Naive B cell (primary cell): ENCODE measurements around the gene MXRA7. TPM values are rescaled to one million over a fixed set of nuclear protein-coding genes. Genes with fewer than 3 reads are reported as not detected.
A peak's percentile ranks its signal among the peaks of the same experiment; 100 is the strongest.
"Not testable (repeated sequence)": the region's sequence is repeated elsewhere in the genome, so short reads cannot be mapped to it uniquely, and the experiment has no call there.

Experiments
- ATAC-seq, 2 donors: fragments of 150-1000 bp; cut with Tn5 transposase; 2 replicates each; pipeline ENCODE4 v1.10.0; 2021; ENCODE audit warnings: low read depth in 2 of 2, mild to moderate bottlenecking in 2 of 2, moderate library complexity in 2 of 2
- DNase-seq: peaks from one replicate; pipeline ENCODE4 v3.0.0; 2022
- H3K27ac Mint-ChIP-seq, 6 donors: one replicate each; pipeline ENCODE4 v1.8.0; 2020 to 2022; ENCODE audit warnings: mild to moderate bottlenecking in 6 of 6, mixed read lengths in 6 of 6, moderate library complexity in 5 of 6, inconsistent platforms in 2 of 6
- H3K27me3 Mint-ChIP-seq, 3 donors: one replicate each; pipeline ENCODE4 v1.8.0; 2021 to 2022; ENCODE audit warnings: mixed read lengths in 3 of 3, mild to moderate bottlenecking in 1 of 3
- H3K36me3 Mint-ChIP-seq, 2 donors: one replicate each; pipeline ENCODE4 v1.8.0; 2020 to 2022; ENCODE audit warnings: mixed read lengths in 2 of 2, inconsistent platforms in 1 of 2, mild to moderate bottlenecking in 1 of 2
- H3K4me1 Mint-ChIP-seq, 3 donors: one replicate each; pipeline ENCODE4 v1.8.0; 2020 to 2022; ENCODE audit warnings: mixed read lengths in 3 of 3, inconsistent platforms in 1 of 3, mild to moderate bottlenecking in 1 of 3, moderate library complexity in 1 of 3
- H3K4me3 Mint-ChIP-seq, 8 donors: one replicate each; pipeline ENCODE4 v1.8.0; 2020 to 2022; ENCODE audit warnings: mild to moderate bottlenecking in 8 of 8, mixed read lengths in 8 of 8, moderate library complexity in 8 of 8, inconsistent platforms in 2 of 8
- H3K9me3 Mint-ChIP-seq, 7 donors: one replicate each; pipeline ENCODE4 v1.8.0; 2020 to 2022; ENCODE audit warnings: mixed read lengths in 7 of 7, mild to moderate bottlenecking in 5 of 7, inconsistent platforms in 2 of 7, moderate library complexity in 1 of 7
- polyA plus RNA-seq, 6 donors: library from polyadenylated mRNA; unstranded; fragments of 300-500 nt; fragmentation: Illumina TruSeq; gene quantifications; one replicate each; pipeline ENCODE4 v1.2.3, GENCODE V29; 2021; ENCODE audit warnings: low read depth in 6 of 6

MXRA7 gene
- polyA plus RNA-seq, 6 donors from 2014 or later = 1.8 to 7.7 (median 3.5) TPM

GRCh38 chr17:76706817-76707216, 3.9 kb downstream of the MXRA7 start:
- no peak for DNase-seq
- H3K4me3 Mint-ChIP-seq = peak overlapping the region in 1 of 8 donors; percentile 12
- no peaks in the 10 kb centered on the region for H3K27me3 Mint-ChIP-seq
- H3K27ac Mint-ChIP-seq = peak overlapping the region in 1 of 6 donors; percentile 72
- H3K36me3 Mint-ChIP-seq = no peaks in the 10 kb centered on the region
- no peak for ATAC-seq
- H3K4me1 Mint-ChIP-seq = peaks cover 0 to 7% (median 6%) of the 10 kb centered on the region in 3 donors
- H3K9me3 Mint-ChIP-seq = no peaks in the 10 kb centered on the region

GRCh38 chr17:76704805-76705204, 6.0 kb downstream of the MXRA7 start:
- Mint-ChIP-seq H3K27me3 (no peaks in the 10 kb centered on the region), H3K9me3 (no peaks in the 10 kb centered on the region), H3K27ac (no peak overlapping the region), H3K36me3 (no peaks in the 10 kb centered on the region), H3K4me3 (no peak overlapping the region), H3K4me1 (no peaks in the 10 kb centered on the region)
- DNase-seq = no peak
- ATAC-seq = no peak

GRCh38 chr17:76702941-76703637, 7.7 kb downstream of the MXRA7 start:
- peaks cover 0 to 2% (median 0%) of the 10 kb centered on the region in 3 donors for H3K4me1 Mint-ChIP-seq
- H3K27me3 Mint-ChIP-seq = peaks cover 0 to 8% (median 7%) of the 10 kb centered on the region in 3 donors
- peak overlapping the region in 1 of 6 donors; percentile 49 for H3K27ac Mint-ChIP-seq
- ATAC-seq (no peak), DNase-seq (no peak)
- H3K9me3 Mint-ChIP-seq = no peaks in the 10 kb centered on the region
- no peaks in the 10 kb centered on the region for H3K36me3 Mint-ChIP-seq
- no peak overlapping the region for H3K4me3 Mint-ChIP-seq

- no peak for ATAC-seq
- Mint-ChIP-seq H3K4me3 (no peak overlapping the region), H3K27ac (no peak overlapping the region), H3K27me3 (peaks cover 0 to 17% (median 13%) of the 10 kb centered on the region in 3 donors), H3K9me3 (no peaks in the 10 kb centered on the region), H3K4me1 (peaks cover 1 to 5% (median 4%) of the 10 kb centered on the region in 3 donors), H3K36me3 (no peaks in the 10 kb centered on the region)
- DNase-seq = no peak
These were observed 8.7 kb downstream of the MXRA7 start for GRCh38 chr17:76702076-76702475.

GRCh38 chr17:76701471-76701967, 9.2 kb downstream of the MXRA7 start:
- DNase-seq = no peak
- Mint-ChIP-seq H3K36me3 (no peaks in the 10 kb centered on the region), H3K9me3 (no peaks in the 10 kb centered on the region), H3K4me1 (peaks cover 4 to 11% (median 9%) of the 10 kb centered on the region in 3 donors), H3K27me3 (peaks cover 0 to 23% (median 13%) of the 10 kb centered on the region in 3 donors), H3K27ac (no peak overlapping the region), H3K4me3 (no peak overlapping the region)
- ATAC-seq = no peak

- DNase-seq (no peak), ATAC-seq (no peak)
- H3K27me3 Mint-ChIP-seq = peaks cover 0 to 28% (median 13%) of the 10 kb centered on the region in 3 donors
- H3K4me3 Mint-ChIP-seq = no peak overlapping the region
- peak overlapping the region in 1 of 6 donors; percentile 34 for H3K27ac Mint-ChIP-seq
- peaks cover 5 to 15% (median 12%) of the 10 kb centered on the region in 3 donors for H3K4me1 Mint-ChIP-seq
- H3K36me3 Mint-ChIP-seq = no peaks in the 10 kb centered on the region
- no peaks in the 10 kb centered on the region for H3K9me3 Mint-ChIP-seq
These were observed 9.9 kb downstream of the MXRA7 start for GRCh38 chr17:76700617-76701470.

GRCh38 chr17:76700270-76700616, 10.5 kb downstream of the MXRA7 start:
- DNase-seq (no peak), ATAC-seq (no peak)
- H3K9me3 Mint-ChIP-seq = no peaks in the 10 kb centered on the region
- peak overlapping the region in 1 of 6 donors; percentile 34 for H3K27ac Mint-ChIP-seq
- peaks cover 0 to 34% (median 13%) of the 10 kb centered on the region in 3 donors for H3K27me3 Mint-ChIP-seq
- peaks cover 5 to 16% (median 15%) of the 10 kb centered on the region in 3 donors for H3K4me1 Mint-ChIP-seq
- no peak overlapping the region for H3K4me3 Mint-ChIP-seq
- H3K36me3 Mint-ChIP-seq = no peaks in the 10 kb centered on the region

GRCh38 chr17:76698466-76698977, 12.2 kb downstream of the MXRA7 start:
- ATAC-seq, H3K27ac Mint-ChIP-seq, DNase-seq, H3K9me3 Mint-ChIP-seq, H3K36me3 Mint-ChIP-seq: not testable (repeated sequence)
- Mint-ChIP-seq H3K4me1 (peaks cover 5 to 16% (median 15%) of the 10 kb centered on the region in 3 donors), H3K4me3 (peak overlapping the region in 1 of 8 donors; percentile 47), H3K27me3 (peaks cover 0 to 34% (median 13%) of the 10 kb centered on the region in 3 donors)

- peaks cover 5 to 16% (median 15%) of the 10 kb centered on the region in 3 donors for H3K4me1 Mint-ChIP-seq
- H3K27me3 Mint-ChIP-seq = peaks cover 0 to 34% (median 13%) of the 10 kb centered on the region in 3 donors
- H3K27ac Mint-ChIP-seq = peak overlapping the region in 1 of 6 donors; percentile 32
- ATAC-seq (no peak), DNase-seq (no peak)
- no peak overlapping the region for H3K4me3 Mint-ChIP-seq
- no peaks in the 10 kb centered on the region for H3K36me3 Mint-ChIP-seq
- H3K9me3 Mint-ChIP-seq = no peaks in the 10 kb centered on the region
These were observed 12.9 kb downstream of the MXRA7 start for GRCh38 chr17:76697702-76698465.

GRCh38 chr17:76696763-76697701, 13.7 kb downstream of the MXRA7 start:
- ATAC-seq (no peak), DNase-seq (no peak)
- H3K4me1 Mint-ChIP-seq = peaks cover 5 to 16% (median 15%) of the 10 kb centered on the region in 3 donors
- no peaks in the 10 kb centered on the region for H3K36me3 Mint-ChIP-seq
- peak overlapping the region in 1 of 8 donors; percentile 23 for H3K4me3 Mint-ChIP-seq
- H3K27ac Mint-ChIP-seq = peak overlapping the region in 3 of 6 donors; percentile 9 to 77 (median 11)
- H3K9me3 Mint-ChIP-seq = no peaks in the 10 kb centered on the region
- peaks cover 0 to 34% (median 13%) of the 10 kb centered on the region in 3 donors for H3K27me3 Mint-ChIP-seq

GRCh38 chr17:76695059-76695831, 15.5 kb downstream of the MXRA7 start:
- no peak overlapping the region for H3K4me3 Mint-ChIP-seq
- DNase-seq = no peak
- peak overlapping the region in 3 of 6 donors; percentile 49 to 70 (median 60) for H3K27ac Mint-ChIP-seq
- peaks cover 5 to 16% (median 15%) of the 10 kb centered on the region in 3 donors for H3K4me1 Mint-ChIP-seq
- ATAC-seq = no peak
- H3K27me3 Mint-ChIP-seq = peaks cover 0 to 34% (median 13%) of the 10 kb centered on the region in 3 donors
- H3K36me3 Mint-ChIP-seq = no peaks in the 10 kb centered on the region
- no peaks in the 10 kb centered on the region for H3K9me3 Mint-ChIP-seq
